Suprapubic skin (tissue), 3 donors: ENCODE measurements around the gene PITX1.
"Not testable (repeated sequence)": the region's sequence is repeated elsewhere in the genome, so short reads cannot be mapped to it uniquely, and the experiment has no call there.

Experiments
- POLR2A ChIP-seq, 2 donors: fragments of 450-650 bp; IDR thresholded peaks; one replicate each; pipeline ENCODE4 v1.6.1; 2017; ENCODE audit warnings: antibody characterized with exemption in 2 of 2, mild to moderate bottlenecking in 2 of 2, moderate library complexity in 2 of 2
- TF ChIP-seq, protein P1 (sequence below), 2 donors: fragments of 200-600 bp in 1 of 2; fragments of 450-650 bp in 1 of 2; sonication (generic) in 1 of 2; IDR thresholded peaks; one replicate each; pipeline ENCODE4 v1.5.1; 2016 to 2019; ENCODE audit warnings: antibody characterized with exemption in 2 of 2, mild to moderate bottlenecking in 1 of 2, moderate library complexity in 1 of 2

DNA sequence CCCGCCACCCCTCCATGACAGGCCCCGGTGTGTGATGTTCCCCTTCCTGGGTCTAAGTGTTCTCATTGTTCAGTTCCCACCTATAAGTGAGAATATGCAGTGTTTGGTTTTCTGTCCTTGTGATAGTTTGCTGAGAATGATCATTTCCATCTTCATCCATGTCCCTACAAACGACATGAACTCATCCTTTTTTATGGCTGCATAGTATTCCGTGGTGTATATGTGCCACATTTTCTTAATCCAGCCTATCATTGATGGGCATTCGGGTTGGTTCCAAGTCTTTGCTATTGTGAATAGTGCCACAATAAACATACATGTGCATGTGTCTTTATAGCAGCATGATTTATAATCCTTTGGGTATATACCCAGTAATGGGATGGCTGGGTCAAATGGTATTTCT, 36.0 kb downstream of the PITX1 start:
- TF ChIP-seq, protein P1, sequence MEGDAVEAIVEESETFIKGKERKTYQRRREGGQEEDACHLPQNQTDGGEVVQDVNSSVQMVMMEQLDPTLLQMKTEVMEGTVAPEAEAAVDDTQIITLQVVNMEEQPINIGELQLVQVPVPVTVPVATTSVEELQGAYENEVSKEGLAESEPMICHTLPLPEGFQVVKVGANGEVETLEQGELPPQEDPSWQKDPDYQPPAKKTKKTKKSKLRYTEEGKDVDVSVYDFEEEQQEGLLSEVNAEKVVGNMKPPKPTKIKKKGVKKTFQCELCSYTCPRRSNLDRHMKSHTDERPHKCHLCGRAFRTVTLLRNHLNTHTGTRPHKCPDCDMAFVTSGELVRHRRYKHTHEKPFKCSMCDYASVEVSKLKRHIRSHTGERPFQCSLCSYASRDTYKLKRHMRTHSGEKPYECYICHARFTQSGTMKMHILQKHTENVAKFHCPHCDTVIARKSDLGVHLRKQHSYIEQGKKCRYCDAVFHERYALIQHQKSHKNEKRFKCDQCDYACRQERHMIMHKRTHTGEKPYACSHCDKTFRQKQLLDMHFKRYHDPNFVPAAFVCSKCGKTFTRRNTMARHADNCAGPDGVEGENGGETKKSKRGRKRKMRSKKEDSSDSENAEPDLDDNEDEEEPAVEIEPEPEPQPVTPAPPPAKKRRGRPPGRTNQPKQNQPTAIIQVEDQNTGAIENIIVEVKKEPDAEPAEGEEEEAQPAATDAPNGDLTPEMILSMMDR (IDR thresholded peaks at IDR 0.05) = not testable (repeated sequence)
- not testable (repeated sequence) for TF ChIP-seq POLR2A (IDR thresholded peaks at IDR 0.05)
